GM12878 (cell line): Measurements from ENCODE around the gene RUNDC3A. TPM values are rescaled to one million over a fixed set of nuclear protein-coding genes. Genes with fewer than 3 reads are reported as not detected.

Experiments used
- BCLAF1 ChIP-seq: fragments of 450-650 bp; IDR thresholded peaks from 2 replicates; pipeline ENCODE4 v1.6.1; 2017; ENCODE audit warnings: antibody characterized with exemption, mild to moderate bottlenecking, moderate library complexity
- CBX5 ChIP-seq: sonication (generic); IDR thresholded peaks from 2 replicates; pipeline ENCODE4 v1.6.1; 2016; ENCODE audit warnings: low read depth, moderate library complexity, mild to moderate bottlenecking, inconsistent platforms
- CHD4 ChIP-seq: fragments of 200-600 bp; sonication (generic); IDR thresholded peaks from 2 replicates; pipeline ENCODE4 v1.6.1; 2016; ENCODE audit warnings: mild to moderate bottlenecking
- CREB1 ChIP-seq: IDR thresholded peaks from 2 replicates; pipeline ENCODE4 v1.6.1; 2012; ENCODE audit warnings: low read depth, mild to moderate bottlenecking, inconsistent platforms
- CREM ChIP-seq: IDR thresholded peaks from 2 replicates; pipeline ENCODE4 v1.6.1; 2014; ENCODE audit warnings: antibody characterized with exemption, low read depth
- E2F4 ChIP-seq: IDR thresholded peaks from 2 replicates; pipeline ENCODE4 v1.6.1; 2012; ENCODE audit warnings: low read depth, low read length, improper control_type of control experiment
- EGR1 ChIP-seq, 2 experiments: IDR thresholded peaks; 1 replicate in 1 of 2; 2 replicates in 1 of 2; pipeline ENCODE4 v1.6.1; 2011 to 2012; ENCODE audit warnings: low read depth in 2 of 2, low read length in 2 of 2, borderline replicate concordance in 1 of 2, mild to moderate bottlenecking in 1 of 2, moderate library complexity in 1 of 2
- HDAC6 ChIP-seq: fragments of 200-600 bp; sonication (generic); IDR thresholded peaks from one replicate; pipeline ENCODE4 v1.8.0; 2017; ENCODE audit warnings: antibody characterized with exemption; ENCODE audit not compliant: unreplicated experiment
- HDGF ChIP-seq: fragments of 450-650 bp; IDR thresholded peaks from 2 replicates; pipeline ENCODE4 v1.6.1; 2016; ENCODE audit warnings: antibody characterized with exemption
- KAT2A ChIP-seq: conservative IDR thresholded peaks from 2 replicates; pipeline ENCODE4 v1.6.1; 2011; ENCODE audit warnings: low read depth, low read length; ENCODE audit not compliant: control insufficient read depth
- KDM1A ChIP-seq: fragments of 200-600 bp; sonication (generic); IDR thresholded peaks from 2 replicates; pipeline ENCODE4 v1.6.1; 2016; ENCODE audit warnings: borderline replicate concordance
- MLLT1 ChIP-seq: fragments of 450-650 bp; IDR thresholded peaks from 2 replicates; pipeline ENCODE4 v1.6.1; 2016; ENCODE audit warnings: mild to moderate bottlenecking
- MTA2 ChIP-seq: fragments of 450-650 bp; IDR thresholded peaks from 2 replicates; pipeline ENCODE4 v1.6.1; 2016; ENCODE audit warnings: low read depth, mild to moderate bottlenecking, moderate library complexity
- NFYA ChIP-seq: IDR thresholded peaks from 2 replicates; pipeline ENCODE4 v1.6.1; 2011; ENCODE audit warnings: low read depth, mild to moderate bottlenecking, low read length, improper control_type of control experiment, borderline replicate concordance
- POLR2A ChIP-seq: IDR thresholded peaks from 2 replicates; pipeline ENCODE4 v1.6.1; 2011; ENCODE audit warnings: low read depth, mild to moderate bottlenecking, low read length
- POLR2AphosphoS2 ChIP-seq: IDR thresholded peaks from 2 replicates; pipeline ENCODE4 v1.6.1; 2011; ENCODE audit warnings: low read depth, mild to moderate bottlenecking, low read length, improper control_type of control experiment, moderate library complexity
- RELB ChIP-seq: fragments of 450-650 bp; IDR thresholded peaks from 2 replicates; pipeline ENCODE4 v1.6.1; 2017; ENCODE audit warnings: low read depth, mild to moderate bottlenecking, moderate library complexity
- SIN3A ChIP-seq: IDR thresholded peaks from 2 replicates; pipeline ENCODE4 v1.6.1; 2012; ENCODE audit warnings: low read depth, low read length, improper control_type of control experiment
- SUPT20H ChIP-seq: IDR thresholded peaks from 2 replicates; pipeline ENCODE4 v1.6.1; 2011; ENCODE audit warnings: low read depth, mild to moderate bottlenecking, low read length, moderate library complexity, borderline replicate concordance; ENCODE audit not compliant: control insufficient read depth
- ZNF592 ChIP-seq: fragments of 450-650 bp; IDR thresholded peaks from 2 replicates; pipeline ENCODE4 v1.6.1; 2017; ENCODE audit warnings: mild to moderate bottlenecking, moderate library complexity
- polyA plus RNA-seq, 11 experiments: library from polyadenylated mRNA; depleted of rRNA in 4 of 11; unstranded in 6 of 11; stranded (reverse) in 5 of 11; fragments of >200 nt; fragmentation: Nextera tagmentation in 4 of 11; fragmentation: Illumina TruSeq in 1 of 11; extraction: Ambion mirVana in 4 of 11; extraction: Trizol in 1 of 11; gene quantifications; 1 replicate in 1 of 11; 2 replicates in 10 of 11; pipeline versions ENCODE4 v1.2.1 to v1.2.3, GENCODE V29; 2011 to 2016; ENCODE audit warnings: inconsistent platforms in 2 of 11, missing spikeins in 2 of 11, low read depth in 1 of 11
- total RNA-seq, 4 experiments: library from RNA; depleted of rRNA in 3 of 4; stranded (reverse); fragments of >200 nt in 3 of 4; fragmentation: Illumina TruSeq in 1 of 4; extraction: Trizol in 1 of 4; gene quantifications; 2 replicates each; pipeline versions ENCODE4 v1.2.1 to v1.2.3, GENCODE V29; 2013 to 2021

The RUNDC3A gene
- total and polyA plus RNA-seq, 10 of the 15 experiments (the other 5 are each of a cell fraction or from before 2014, with no cell fraction given): 0.07 to 0.17 TPM; not detected in 8

- no peak for TF ChIP-seq ZNF592
- TF ChIP-seq POLR2AphosphoS2: peak; percentile 86; the same call in 1 of the 2 replicates
- TF ChIP-seq E2F4: no peak
- no peak for TF ChIP-seq CHD4
- no peak for TF ChIP-seq HDAC6
- peak; percentile 52; the same call in 1 of the 2 replicates for TF ChIP-seq NFYA
- no peak for TF ChIP-seq CBX5
- no peak for TF ChIP-seq KDM1A
- TF ChIP-seq SUPT20H: no peak
- no peak for TF ChIP-seq KAT2A
- TF ChIP-seq CREB1: peak; percentile 50
- no peak for TF ChIP-seq MLLT1
- peak; percentile 92 for TF ChIP-seq RELB
- TF ChIP-seq CREM: no peak
- no peak for TF ChIP-seq HDGF
- TF ChIP-seq EGR1 (IDR thresholded peaks at IDR 0.05; ENCODE audit: borderline replicate concordance in 1 of 2, low read depth in 2 of 2, low read length in 2 of 2): no peak
- no peak for TF ChIP-seq BCLAF1
- peak; percentile 96 for TF ChIP-seq SIN3A
- peak; percentile 92 for TF ChIP-seq POLR2A
- TF ChIP-seq MTA2: no peak
These were observed 36.6 kb downstream of the RUNDC3A start, which contains the start of gene GRN (continued) for GRCh38 chr17:44344939-44345453.
